GM19238 (cell line): ENCODE results near the gene FER.

Experiments used
- DNase-seq: peaks from one replicate; pipeline ENCODE4 v3.0.0; 2011; ENCODE audit warnings: low spot score; ENCODE audit not compliant: insufficient read length

Gene FER

DNA sequence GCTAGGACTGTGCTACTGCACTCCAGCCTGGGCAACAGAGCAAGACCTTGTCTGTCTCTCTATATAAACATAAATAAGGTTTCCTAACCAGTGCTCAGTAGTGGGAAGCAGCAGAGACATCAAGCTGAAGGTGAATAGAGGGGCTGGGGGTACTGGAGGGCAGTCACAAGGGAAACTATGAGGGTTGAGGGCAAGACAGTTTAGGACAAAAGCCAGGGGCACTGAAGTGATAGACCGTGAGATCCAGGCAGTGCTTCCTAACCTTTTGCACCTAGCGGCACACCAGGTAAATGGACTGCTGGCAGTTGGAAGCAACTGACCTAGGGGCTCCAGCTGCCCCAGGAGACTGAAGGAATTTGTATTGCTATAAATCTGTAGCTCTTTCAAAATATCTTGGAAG, 483.6 kb downstream of the FER start:
- no peak for DNase-seq

GRCh38 chr5:109234381-109234780, 486.7 kb downstream of the FER start:
- DNase-seq: no peak

GRCh38 chr5:109239456-109239855, 491.8 kb downstream of the FER start:
- no peak for DNase-seq

DNA sequence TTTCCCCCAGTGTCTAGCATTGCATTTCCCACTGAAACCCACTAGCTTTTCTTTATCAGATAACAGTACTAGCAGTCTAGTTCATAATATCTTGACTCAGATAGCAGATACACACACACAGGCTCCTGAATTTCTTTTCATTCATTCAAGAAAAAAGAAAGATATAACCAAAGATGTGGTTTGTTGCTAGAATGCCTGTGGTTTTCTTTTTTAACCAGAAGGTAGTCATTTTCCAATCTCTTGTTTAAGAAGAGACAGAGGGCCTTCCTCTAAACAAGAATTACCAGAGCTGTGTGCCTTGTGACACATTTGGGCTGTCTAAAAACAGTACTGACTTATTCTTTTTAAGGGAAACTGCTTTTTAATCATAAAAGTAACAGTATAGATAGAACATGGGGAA, 494.8 kb downstream of the FER start:
- no peak for DNase-seq

DNA sequence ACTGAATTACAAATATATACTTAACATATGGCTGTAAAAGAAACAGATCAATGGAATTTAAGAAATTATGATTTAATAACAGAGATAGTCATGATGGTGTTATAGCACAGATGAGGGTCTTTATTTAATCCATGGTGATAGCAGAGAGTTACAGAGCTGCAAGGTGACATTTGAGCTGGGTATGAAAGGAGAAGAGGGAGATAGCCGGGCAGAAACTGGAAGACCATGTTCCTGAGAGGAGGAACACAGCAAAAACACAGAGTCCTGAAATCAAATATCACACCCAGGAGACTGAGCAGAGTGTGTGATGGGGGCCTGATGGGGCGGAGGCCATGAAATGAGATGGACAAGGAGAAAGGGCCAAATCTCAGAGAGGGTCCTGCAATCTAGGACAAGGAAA, 498.7 kb downstream of the FER start:
- no peak for DNase-seq
